Measurements from ENCODE around the gene HCN2. TPM values are rescaled to one million over a fixed set of nuclear protein-coding genes. Genes with fewer than 3 reads are reported as not detected.

The HCN2 gene
- total RNA-seq (1 to 10 TPM; 2.1 TPM), total RNA-seq (0.05 to 4.2 (median 1.5) reads per million in 172 experiments)
- 0.78 TPM for polyA plus RNA-seq (2013, experiment 1 of 2)
- polyA plus RNA-seq (2013, experiment 2 of 2) = 1.7 TPM

DNA sequence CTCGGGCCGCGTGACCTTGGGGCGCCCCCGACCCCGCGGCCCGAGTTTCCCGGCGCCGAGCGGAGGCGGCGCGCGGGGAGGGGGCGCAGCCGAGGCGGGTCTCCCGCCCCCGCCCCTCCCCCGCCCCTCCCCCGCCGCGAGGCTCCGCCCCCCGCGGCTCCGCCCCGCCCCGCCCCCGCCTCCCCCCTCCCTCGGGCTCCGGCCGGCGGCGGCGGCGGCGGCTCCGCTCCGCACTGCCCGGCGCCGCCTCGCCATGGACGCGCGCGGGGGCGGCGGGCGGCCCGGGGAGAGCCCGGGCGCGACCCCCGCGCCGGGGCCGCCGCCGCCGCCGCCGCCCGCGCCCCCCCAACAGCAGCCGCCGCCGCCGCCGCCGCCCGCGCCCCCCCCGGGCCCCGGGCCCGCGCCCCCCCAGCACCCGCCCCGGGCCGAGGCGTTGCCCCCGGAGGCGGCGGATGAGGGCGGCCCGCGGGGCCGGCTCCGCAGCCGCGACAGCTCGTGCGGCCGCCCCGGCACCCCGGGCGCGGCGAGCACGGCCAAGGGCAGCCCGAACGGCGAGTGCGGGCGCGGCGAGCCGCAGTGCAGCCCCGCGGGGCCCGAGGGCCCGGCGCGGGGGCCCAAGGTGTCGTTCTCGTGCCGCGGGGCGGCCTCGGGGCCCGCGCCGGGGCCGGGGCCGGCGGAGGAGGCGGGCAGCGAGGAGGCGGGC is at the start of gene HCN2:
TSS of gene HCN2 (plus strand) at position 189 of the 703 bp plus-strand sequence. CDS start at position 254, 65 bp downstream.
- TF ChIP-seq CTCF (IDR thresholded peaks at IDR 0.05) = no peak
- no peaks in the 10 kb centered on the region for H3K36me3 Mint-ChIP-seq (ENCODE audit: low read depth)
- no peak within 1 kb of the TSS for H3K27ac Mint-ChIP-seq
- H3K36me3 ChIP-seq (ENCODE audit: insufficient read depth, low read length) = no peaks in the 10 kb centered on the region
- POLR2A ChIA-PET = no interaction called here
- intact Hi-C loops (cut with DNase I, micrococcal nuclease) = loop anchor here in 1 of 2 experiments (5.0 kb wide), 1 partner anchor 72 kb away; the partner anchor contains the start of gene RNF126
- H3K27ac ChIP-seq (ENCODE audit: low read depth in 1 of 2, low read length in 2 of 2) = no peak within 1 kb of the TSS
- peaks cover 32% of the 10 kb centered on the region for H3K4me1 ChIP-seq (ENCODE audit: insufficient read depth, low read length)
- H3K4me3 Mint-ChIP-seq = peak within 1 kb of the TSS; percentile 45
- peaks cover 25% of the 10 kb centered on the region for H3K27me3 Mint-ChIP-seq
- peaks cover 5% of the 10 kb centered on the region for H3K4me1 Mint-ChIP-seq (ENCODE audit: low read depth)
- DNase-seq (no peak), ATAC-seq (ENCODE audit: poor library complexity) (peak; percentile 3)
- CTCF ChIA-PET = no interaction called here
- H3K4me3 ChIP-seq (ENCODE audit: low read length) = no peak within 1 kb of the TSS
- peaks cover 0 to 28% of the 10 kb centered on the region in 2 experiments for H3K9me3 ChIP-seq (ENCODE audit: control insufficient read depth in 1 of 2, insufficient read depth in 1 of 2, low read length in 2 of 2)
- peaks cover 25 to 30% of the 10 kb centered on the region in 2 experiments for H3K27me3 ChIP-seq (ENCODE audit: control insufficient read depth in 1 of 2, insufficient read depth in 2 of 2, low read length in 2 of 2)
- no peaks in the 10 kb centered on the region for H3K9me3 Mint-ChIP-seq

- CTCF ChIA-PET = interaction anchor here (0.6 kb wide), 1 partner anchor 30 kb away, joined by 3 read pairs; no protein-coding TSS in a partner anchor
- POLR2A ChIA-PET = no interaction called here
- Mint-ChIP-seq H3K27ac (no peak overlapping the region), H3K4me1 (ENCODE audit: low read depth) (peaks cover 23% of the 10 kb centered on the region), H3K27me3 (no peaks in the 10 kb centered on the region), H3K4me3 (no peak overlapping the region), H3K9me3 (no peaks in the 10 kb centered on the region), H3K36me3 (ENCODE audit: low read depth) (peaks cover 21% of the 10 kb centered on the region)
- no peak for ATAC-seq (ENCODE audit: poor library complexity)
- H3K36me3 ChIP-seq (ENCODE audit: insufficient read depth, low read length) = peaks cover 44% of the 10 kb centered on the region
- no peak overlapping the region for H3K27ac ChIP-seq (ENCODE audit: low read depth in 1 of 2, low read length in 2 of 2)
- no peaks in the 10 kb centered on the region for H3K9me3 ChIP-seq (ENCODE audit: control insufficient read depth in 1 of 2, insufficient read depth in 1 of 2, low read length in 2 of 2)
- TF ChIP-seq CTCF (IDR thresholded peaks at IDR 0.05) = no peak
- H3K4me3 ChIP-seq (ENCODE audit: low read length) = no peak overlapping the region
- H3K4me1 ChIP-seq (ENCODE audit: insufficient read depth, low read length) = peaks cover 25% of the 10 kb centered on the region
- peak in 1 of 14 experiments; percentile 36 for DNase-seq
- H3K27me3 ChIP-seq (ENCODE audit: control insufficient read depth in 1 of 2, insufficient read depth in 2 of 2, low read length in 2 of 2) = no peaks in the 10 kb centered on the region
- intact Hi-C loops (cut with DNase I, micrococcal nuclease) = no loop called here
Measured at GRCh38 chr19:540867-541637, 48.6 kb upstream of the HCN2 start.

DNA sequence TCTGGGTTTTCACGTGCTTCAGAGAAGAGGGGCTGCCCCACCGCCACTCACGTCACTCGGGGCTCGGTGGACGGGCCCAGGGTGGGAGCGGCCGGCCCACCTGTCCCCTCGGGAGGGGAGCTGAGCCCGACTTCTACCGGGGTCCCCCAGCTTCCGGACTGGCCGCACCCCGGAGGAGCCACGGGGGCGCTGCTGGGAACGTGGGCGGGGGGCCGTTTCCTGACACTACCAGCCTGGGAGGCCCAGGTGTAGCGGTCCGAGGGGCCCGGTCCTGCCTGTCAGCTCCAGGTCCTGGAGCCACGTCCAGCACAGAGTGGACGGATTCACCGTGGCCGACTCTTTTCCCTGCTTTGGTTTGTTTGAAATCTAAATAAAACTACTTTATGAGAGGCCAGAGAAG is 48.0 kb upstream of the HCN2 start:
- H3K9me3 Mint-ChIP-seq = no peaks in the 10 kb centered on the region
- Histone ChIP-seq H3K36me3 (ENCODE audit: insufficient read depth, low read length) (peaks cover 38% of the 10 kb centered on the region), H3K27ac (ENCODE audit: low read depth in 1 of 2, low read length in 2 of 2) (no peak overlapping the region), H3K4me3 (ENCODE audit: low read length) (no peak overlapping the region), H3K27me3 (ENCODE audit: control insufficient read depth in 1 of 2, insufficient read depth in 2 of 2, low read length in 2 of 2) (no peaks in the 10 kb centered on the region), H3K4me1 (ENCODE audit: insufficient read depth, low read length) (peaks cover 26% of the 10 kb centered on the region), H3K9me3 (ENCODE audit: control insufficient read depth in 1 of 2, insufficient read depth in 1 of 2, low read length in 2 of 2) (no peaks in the 10 kb centered on the region)
- no peak overlapping the region for H3K27ac Mint-ChIP-seq
- H3K4me3 Mint-ChIP-seq = no peak overlapping the region
- ChIA-PET CTCF (interaction anchor here (1.7 kb wide), 1 partner anchor 31 kb away, joined by 9 read pairs; no protein-coding TSS in a partner anchor), POLR2A (interaction anchor here (1.3 kb wide), 1 partner anchor 10 kb away, joined by 3 read pairs; the partner anchor contains the start of gene CDC34)
- peaks cover 21% of the 10 kb centered on the region for H3K36me3 Mint-ChIP-seq (ENCODE audit: low read depth)
- DNase-seq = no peak
- TF ChIP-seq CTCF (IDR thresholded peaks at IDR 0.05) = no peak
- ATAC-seq (ENCODE audit: poor library complexity) = no peak
- H3K27me3 Mint-ChIP-seq = no peaks in the 10 kb centered on the region
- peaks cover 23% of the 10 kb centered on the region for H3K4me1 Mint-ChIP-seq (ENCODE audit: low read depth)
- intact Hi-C loops (cut with DNase I, micrococcal nuclease) = no loop called here

Data from CD4-positive, alpha-beta T cell (primary cell).